NCI-H748 (cell line): ENCODE results near the gene ST3GAL4.

Experiments used
- DNase-seq: peaks from one replicate; lab custom pipeline; 2025; ENCODE audit not compliant: unreplicated experiment; lab: John Stamatoyannopoulos, UW

The ST3GAL4 gene

DNA sequence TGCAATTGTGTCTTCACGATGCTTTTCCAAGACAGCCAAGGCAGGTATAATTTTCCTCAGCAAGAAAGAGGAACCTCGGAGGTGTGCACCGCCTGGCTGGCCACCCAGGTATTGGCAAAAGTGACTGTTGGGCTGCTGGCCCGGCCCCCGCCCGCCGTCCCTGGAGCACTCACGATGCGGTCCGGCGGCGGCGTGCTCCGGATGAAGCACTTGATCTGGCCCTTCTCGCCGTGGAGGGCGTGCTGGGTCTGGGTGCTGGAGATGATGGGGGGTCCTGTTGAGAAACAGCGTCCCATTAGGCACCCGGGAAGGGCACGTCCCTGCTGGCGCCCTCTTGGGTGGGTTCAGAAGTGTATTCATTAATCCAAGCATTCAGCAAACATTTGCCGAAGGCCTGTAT is 84.8 kb downstream of the ST3GAL4 start:
- DNase-seq: no peak

DNA sequence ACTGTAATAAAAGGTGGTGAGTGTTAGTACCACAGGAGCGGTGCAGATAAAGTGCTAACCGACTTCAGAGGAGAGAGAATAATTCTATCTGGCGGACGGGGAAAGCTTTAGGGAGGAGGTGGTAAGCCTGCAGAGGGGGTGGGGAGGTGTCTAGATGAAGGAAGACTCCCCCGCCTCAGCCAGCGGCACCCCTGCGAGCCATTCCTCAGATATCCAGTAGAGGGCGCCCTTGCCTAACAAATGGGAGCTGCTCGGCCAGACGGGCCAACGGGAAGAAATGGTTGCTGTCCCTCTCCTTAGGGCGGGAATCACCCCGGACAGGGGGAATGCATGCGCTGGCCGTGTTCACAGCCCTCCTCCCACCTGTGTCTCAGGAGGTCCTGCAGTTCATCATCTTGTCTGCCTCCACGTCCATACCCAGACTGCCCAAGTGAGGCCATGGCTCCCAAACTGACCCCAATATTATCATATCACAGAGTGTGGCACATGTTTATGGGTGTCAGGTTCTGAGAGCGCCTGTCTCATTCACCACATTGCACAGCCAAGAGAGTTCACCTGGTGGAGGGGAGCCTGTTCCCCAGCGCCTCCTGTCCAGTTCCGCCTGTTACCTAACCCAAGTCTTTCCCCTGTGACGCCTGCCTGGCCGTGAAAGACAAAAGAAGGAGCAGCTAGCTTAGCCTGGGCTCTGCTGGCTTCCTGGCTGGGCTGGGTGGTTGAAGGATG is 85.5 kb downstream of the ST3GAL4 start:
- peak; percentile 66 for DNase-seq

DNA sequence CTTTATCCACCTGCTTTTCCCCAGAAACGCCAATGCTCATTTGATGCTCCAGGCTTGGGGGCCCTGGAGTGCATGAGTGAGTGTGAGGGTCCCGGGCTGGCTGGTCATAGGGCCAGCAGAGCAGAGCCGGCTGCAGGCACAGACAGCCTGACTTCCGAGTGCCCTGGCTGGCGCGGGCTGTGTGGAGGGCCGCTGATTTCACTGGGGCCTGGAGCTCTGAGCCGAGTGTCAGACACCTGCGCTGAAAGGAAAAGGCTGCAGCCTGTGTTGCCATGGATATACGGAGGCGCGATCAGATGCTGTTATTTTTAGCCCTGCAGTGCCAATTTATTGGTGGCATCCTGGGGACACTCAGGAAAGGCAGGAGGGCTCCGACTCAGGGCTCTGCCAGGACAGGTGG is 87.6 kb downstream of the ST3GAL4 start:
- peak; percentile 59 for DNase-seq

DNA sequence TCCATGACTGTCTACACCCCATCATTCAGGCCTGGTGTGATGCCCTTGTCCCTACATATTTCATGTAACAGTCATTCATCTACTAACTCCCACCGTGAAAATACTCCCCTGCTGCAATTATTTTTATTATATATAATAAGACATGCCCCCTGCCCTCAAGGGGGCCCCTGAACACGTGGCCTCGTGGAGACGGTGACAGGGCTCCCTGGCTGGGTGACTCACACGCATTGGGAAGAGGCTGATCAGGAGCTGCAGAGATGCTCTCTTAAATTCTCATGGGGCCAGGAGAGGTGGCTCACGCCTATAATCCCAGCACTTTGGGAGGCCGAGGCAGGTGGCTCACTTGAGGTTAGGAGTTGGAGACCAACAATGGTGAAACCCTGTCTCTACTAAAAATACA is 88.6 kb downstream of the ST3GAL4 start:
- DNase-seq: no peak

DNA sequence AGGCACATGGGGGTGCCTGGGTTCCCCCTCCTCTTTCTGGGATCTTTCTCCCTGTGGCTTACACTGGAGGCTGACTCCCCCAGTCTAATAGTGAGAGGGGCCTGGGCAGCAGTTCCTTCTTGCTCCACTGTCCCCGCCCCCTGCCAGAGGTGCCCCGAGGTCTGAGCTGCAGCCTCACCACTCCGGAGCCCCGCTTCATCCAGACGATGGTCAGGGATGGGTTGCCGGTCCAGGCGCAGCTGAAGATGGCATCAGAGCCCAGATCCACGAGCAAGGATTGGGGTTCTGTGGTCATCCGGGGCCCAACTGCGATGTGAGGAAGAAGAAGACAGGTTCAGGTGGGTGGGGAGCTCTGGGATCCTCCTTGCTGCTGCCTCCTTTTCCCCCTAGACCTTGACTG is 91.1 kb downstream of the ST3GAL4 start:
- no peak for DNase-seq

DNA sequence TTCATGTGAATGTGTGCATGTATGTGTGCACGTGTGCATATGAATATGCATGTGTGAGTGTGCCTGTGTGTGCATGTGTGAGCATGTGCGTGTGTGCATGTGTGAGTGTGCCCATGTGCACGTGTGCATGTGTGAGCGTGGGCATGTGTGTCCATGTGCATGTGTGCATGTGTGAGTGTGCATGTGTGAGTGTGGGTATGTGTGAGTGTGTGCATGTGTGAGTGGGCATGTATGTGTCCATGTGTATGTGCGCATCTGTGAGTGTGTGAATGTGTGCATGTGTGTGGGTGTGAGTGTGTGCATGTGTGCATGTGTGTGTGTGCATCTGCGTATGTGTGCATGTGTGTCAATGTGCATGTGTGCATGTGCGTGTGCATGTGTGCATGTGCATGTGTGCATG is 94.7 kb downstream of the ST3GAL4 start:
- DNase-seq: no peak

DNA sequence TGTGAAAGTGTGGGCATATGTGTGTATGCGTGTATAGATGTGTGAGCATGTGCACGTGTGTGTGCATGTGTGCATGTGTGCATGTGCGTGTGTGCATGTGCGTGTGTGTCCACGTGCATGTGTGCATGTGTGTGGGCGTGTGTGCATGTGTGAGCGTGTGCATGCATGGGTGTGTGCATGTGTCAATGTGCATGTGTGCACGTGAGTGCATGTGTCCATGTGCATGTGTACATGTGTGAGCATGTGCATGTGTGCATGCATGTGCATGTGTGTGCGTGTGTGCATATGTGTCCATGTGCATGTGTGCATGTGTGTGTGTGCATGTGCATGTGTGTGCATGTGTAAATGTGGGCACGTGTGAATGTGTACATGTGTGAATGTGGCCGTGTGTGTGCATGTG is 95.3 kb downstream of the ST3GAL4 start:
- no peak for DNase-seq

DNA sequence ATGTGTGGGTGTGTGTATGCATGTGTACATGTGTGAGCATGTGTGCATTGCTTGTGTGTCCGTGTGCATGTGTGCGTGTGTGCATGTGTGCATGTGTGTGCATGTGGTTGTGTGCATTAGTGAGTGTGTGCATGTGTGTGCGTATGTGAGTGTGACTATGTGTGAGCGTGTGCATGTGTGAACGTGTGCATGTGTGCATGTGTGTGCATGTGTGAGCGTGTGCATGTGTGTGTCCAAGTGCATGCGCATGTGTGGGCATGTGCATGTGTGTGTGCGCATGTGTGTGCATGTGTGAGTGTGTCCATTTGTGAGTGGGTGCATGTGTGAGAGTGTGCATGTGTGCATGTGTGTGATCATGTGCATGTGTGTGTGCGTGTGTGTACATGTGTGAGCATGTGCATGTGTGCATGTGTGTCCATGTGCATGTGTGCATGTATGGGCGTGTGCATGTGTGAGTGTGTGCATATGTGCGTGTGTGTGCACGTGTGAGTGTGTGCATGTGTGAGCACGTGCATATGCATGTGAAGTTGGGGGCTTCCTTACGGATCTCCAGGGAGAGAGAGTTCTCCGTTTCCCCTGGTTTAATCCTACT is 95.8 kb downstream of the ST3GAL4 start:
- no peak for DNase-seq

DNA sequence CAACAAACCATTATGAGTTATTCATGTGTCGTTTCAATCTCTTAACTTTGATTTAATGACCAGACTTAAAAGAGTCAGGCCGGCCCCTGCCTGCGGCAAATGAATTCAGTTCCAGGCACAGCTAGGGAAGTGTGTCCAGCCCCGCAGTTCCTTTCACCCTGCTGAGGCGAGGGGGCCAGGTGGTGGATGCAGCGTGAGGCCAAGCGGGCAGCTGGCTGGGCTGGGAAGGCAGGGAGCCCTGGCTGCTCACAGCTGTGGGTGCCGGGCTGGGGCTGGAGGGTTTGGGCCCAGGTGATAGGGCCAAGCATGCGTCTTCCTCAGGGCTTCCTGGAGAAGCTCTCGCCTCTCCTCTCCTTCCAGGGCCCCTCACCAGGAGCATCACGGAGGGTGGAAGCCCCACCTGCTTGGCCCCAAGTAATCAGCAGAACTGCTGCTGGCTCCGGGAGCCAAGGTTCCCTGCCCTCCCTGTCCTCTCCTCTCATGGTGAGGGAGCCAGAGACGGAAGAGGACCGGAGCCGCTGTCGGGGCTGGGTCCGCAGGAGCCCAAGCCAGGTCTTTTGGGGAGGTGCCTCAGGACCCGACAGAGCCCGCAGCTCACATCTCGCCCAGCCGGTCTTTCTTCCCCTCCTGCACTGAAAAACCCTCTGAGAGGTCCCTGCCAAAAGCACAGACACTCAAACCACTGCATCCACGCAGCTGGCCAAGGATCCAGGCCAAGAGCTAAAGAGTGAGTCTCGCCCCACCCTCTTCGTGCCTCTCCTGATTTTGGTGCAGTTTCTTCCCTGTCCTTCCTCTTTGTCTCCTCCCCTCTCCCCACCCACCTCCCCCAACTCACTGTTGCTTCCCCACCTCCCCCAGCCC is 97.0 kb downstream of the ST3GAL4 start:
- no peak for DNase-seq

DNA sequence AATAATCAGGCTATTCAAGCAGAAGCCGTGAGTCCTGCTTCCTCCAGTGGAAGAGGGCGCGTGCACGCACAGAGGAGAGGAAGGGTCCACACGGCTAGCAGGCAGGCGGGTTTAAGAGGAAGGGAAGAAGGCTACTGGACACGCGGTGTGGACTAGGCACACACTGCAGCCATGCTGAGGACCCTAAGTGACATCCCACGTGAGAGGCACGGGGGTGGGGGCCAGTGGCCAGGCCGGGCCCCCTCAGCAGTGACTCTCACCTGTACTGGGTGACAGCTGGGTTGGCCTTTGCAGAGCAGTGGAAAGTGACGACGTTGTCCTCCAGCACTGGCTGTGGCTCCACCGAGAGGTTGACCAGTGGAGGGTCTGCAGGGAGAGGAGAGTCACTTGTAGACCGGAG is 100.6 kb downstream of the ST3GAL4 start:
- DNase-seq: no peak

DNA sequence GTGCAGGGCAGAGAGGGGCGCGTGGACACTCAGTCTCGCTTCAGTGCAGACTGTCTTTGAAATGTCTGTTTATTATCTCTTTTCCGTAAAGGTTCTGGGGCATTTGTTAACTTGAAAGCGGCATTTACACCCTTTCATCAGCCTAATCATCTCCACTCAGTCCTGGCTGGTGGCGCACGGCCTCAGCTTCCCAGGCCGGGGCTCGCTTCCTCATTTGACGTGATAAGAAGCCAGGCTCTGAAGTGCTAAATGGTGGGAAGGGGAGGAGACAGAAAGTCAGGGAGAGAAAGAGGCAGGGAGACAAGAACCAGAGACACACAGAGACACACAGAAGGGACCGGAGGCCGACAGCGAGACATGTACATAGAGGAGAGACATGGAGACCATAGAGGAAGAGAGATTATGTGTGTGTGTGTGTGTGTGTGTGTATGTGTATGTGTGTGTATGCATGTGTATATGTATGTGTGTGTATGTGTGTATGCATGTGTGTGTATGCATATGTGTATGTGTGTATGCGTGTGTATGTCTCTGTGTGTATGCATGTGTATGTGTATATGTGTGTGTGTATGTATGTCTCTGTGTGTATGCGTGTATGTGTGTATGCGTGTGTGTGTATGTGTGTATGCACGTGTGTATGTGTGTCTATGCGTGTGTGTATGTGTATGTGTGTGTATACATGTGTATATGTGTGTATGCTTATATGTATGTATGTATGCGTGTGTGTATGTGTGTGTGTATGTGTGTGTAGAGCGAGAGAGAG is 101.5 kb downstream of the ST3GAL4 start:
- no peak for DNase-seq

DNA sequence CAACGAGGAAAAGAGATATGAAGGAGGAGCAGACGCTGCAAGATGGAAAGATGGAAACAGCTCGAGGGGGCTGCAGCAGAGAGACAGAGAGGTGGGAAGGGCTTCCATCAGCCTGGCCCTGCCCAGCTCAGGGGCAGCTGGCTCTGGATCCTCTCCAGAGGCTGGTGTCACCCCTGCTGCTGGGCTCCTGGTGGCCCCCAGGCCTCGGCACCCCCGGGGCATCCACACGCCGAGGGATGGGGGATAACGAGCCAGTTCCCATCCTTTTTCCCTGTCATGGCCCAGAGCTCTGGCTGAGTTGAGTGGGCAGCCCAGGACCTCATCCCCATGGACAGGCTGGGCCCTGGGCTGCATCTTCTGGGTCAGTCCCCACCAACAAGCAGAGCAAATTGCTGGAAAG is 102.3 kb downstream of the ST3GAL4 start:
- DNase-seq: no peak

DNA sequence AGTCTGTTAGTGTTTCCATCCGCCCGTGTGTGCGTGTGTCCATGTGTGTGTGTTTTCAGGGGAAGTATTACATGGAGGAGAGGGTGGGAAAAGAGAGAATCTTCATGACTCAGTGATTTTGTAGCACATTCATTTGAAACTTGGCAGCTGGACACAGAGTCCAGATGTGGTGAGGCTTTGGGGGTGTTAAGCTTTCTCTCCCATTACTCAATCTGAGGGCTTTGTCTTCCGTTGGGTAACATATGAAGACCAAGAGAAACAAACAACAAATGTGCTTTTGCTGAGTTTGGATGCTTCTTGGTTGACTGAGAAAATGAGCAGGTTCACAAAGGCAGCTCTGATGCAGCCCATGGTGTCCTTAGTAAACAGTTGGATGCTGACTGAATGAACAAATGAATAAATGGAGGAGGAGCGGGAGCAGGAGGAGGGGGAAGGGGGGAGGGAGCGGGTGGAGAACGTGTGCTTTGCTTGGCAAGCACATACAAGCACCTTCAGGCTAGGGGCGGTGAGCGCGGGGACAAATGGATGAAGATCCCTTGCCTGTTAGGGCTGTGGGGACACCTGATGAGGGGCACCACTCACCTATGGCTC is 104.3 kb downstream of the ST3GAL4 start:
- DNase-seq: no peak

DNA sequence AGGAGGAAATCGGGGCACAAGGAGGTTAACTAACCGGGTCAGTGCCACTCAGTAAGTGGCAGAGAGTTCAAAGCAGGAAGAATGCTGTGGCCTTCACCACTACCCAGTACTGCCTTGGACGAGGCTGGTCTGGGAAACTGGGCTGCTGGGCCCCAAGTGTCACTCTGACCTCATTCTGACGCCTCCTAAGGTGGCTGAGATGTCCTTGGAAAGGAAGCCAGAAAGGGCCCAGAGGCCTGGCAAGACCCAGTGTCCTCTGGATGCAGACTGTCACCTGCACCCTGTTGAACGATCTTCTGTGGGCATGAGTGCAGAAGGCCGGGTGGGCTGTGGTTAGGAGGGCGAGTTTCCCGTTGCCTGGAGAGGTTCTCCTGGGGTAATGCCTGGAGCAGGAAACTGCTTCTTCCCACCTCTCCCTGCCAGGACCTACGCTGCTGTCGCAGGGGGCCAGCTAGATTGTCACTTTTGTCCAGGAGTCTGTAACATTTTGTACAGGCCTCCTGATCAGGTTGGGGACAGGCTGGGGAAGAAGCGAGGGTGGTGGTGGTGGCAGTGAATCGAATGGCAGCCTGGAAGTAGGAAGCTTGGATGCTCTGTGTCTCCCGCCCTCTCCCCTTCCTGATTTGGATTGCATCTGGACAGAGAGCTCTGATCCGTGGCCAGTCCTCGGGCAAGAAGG is 105.1 kb downstream of the ST3GAL4 start:
- DNase-seq: no peak

DNA sequence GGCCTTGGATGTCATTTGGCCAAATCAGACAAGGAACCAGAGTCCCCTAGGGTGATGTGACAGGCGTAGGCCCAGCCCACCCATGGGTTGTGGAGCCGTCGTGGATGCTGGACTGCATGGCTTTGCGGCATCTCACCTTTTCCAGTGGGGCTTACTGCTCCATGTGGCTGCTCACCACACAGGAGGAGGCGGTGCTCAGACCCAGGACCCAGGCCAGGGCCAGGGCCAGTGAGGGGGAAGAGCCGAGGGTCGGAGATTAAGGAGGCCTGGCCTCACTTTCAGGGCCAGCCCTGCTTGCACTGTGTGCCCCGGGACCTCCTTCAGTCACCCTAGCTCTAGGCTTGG is 105.6 kb downstream of the ST3GAL4 start:
- no peak for DNase-seq

DNA sequence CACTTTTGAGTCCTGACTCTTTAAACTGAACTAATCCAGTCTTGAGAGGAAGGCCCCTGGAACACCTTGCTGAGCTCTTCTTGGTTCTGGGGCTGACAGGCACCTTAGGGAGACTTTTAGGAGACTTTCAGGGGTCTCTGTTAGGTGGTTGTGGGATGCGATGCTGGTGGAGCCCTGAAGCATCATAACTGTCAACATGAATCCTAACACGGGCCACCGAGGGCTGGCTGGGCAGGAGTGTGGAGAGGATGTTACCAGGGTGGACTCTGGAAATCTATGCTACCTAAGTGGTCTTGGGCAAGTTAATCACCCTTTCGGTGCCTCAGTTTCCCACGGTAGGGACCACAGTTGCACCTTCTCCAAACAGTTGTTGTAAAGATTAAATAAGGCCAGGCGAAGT is 106.5 kb downstream of the ST3GAL4 start:
- DNase-seq: no peak

DNA sequence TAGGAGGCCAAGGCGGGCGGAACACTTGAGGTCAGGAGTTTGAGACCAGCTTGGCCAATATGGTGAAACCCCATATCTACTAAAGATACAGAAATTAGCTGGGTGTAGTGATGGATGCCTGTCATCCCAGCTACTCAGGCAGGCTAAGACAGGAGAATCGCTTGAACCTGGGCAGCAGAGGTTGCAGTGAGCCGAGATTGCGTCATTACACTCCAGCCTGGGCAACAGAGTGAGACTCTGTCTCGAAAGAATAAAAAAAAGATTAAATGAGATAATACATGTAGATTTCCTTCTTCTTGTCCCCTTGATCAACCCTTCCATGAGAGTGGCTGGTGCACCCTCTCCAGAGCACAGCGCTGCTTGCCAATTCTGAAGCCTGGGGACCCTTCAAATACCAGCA is 106.9 kb downstream of the ST3GAL4 start:
- DNase-seq: no peak
